ENCODE data around the gene DNAH2.
A peak's percentile ranks its signal among the peaks of the same experiment; 100 is the strongest.

DNAH2 gene

GRCh38 chr17:7674934-7675333, 42.6 kb upstream of the DNAH2 start:
- Histone ChIP-seq H4K20me1 (ENCODE audit: insufficient read depth, low read length) (0 out of 2 replicates have a peak, but pooled peaks cover 4% of the 10 kb centered on the region), H3K27ac (ENCODE audit: low read length) (no peak overlapping the region), H3K9ac (ENCODE audit: low read length) (no peak overlapping the region), H3K4me3 (ENCODE audit: low read length) (no peak overlapping the region), H3K27me3 (ENCODE audit: low read depth, low read length) (no peaks in the 10 kb centered on the region), H3K4me2 (ENCODE audit: low read length) (no peak overlapping the region), H3K36me3 (replicated peaks; ENCODE audit: low read depth, low read length) (peaks cover 31% of the 10 kb centered on the region), H3K79me2 (ENCODE audit: low read length) (peaks cover 7% of the 10 kb centered on the region), H3K4me1 (ENCODE audit: low read length) (no peaks in the 10 kb centered on the region), H3K9me3 (ENCODE audit: insufficient read depth, low read length) (no peaks in the 10 kb centered on the region), H2AFZ (ENCODE audit: low read depth, low read length) (no peak overlapping the region)
- no peak for TF ChIP-seq CTCF (IDR thresholded peaks at IDR 0.05; ENCODE audit: low read depth, low read length)
- TF ChIP-seq EZH2phosphoT487 (IDR thresholded peaks at IDR 0.05; ENCODE audit: low read depth): no peak

- no peaks in the 10 kb centered on the region for H3K9me3 ChIP-seq (ENCODE audit: insufficient read depth, low read length)
- 0 out of 2 replicates have a peak, but pooled peaks cover 7% of the 10 kb centered on the region for H4K20me1 ChIP-seq (ENCODE audit: insufficient read depth, low read length)
- no peaks in the 10 kb centered on the region for H3K4me1 ChIP-seq (ENCODE audit: low read length)
- peaks cover 20% of the 10 kb centered on the region for H3K79me2 ChIP-seq (ENCODE audit: low read length)
- H3K4me3 ChIP-seq (ENCODE audit: low read length): no peak overlapping the region
- no peak overlapping the region for H3K4me2 ChIP-seq (ENCODE audit: low read length)
- peaks cover 26% of the 10 kb centered on the region for H3K36me3 ChIP-seq (replicated peaks; ENCODE audit: low read depth, low read length)
- H3K27ac ChIP-seq (ENCODE audit: low read length): no peak overlapping the region
- H3K9ac ChIP-seq (ENCODE audit: low read length): no peak overlapping the region
- TF ChIP-seq CTCF (IDR thresholded peaks at IDR 0.05; ENCODE audit: low read depth, low read length): no peak
- no peak for TF ChIP-seq EZH2phosphoT487 (IDR thresholded peaks at IDR 0.05; ENCODE audit: low read depth)
- no peaks in the 10 kb centered on the region for H3K27me3 ChIP-seq (ENCODE audit: low read depth, low read length)
- no peak overlapping the region for H2AFZ ChIP-seq (ENCODE audit: low read depth, low read length)
Observed at GRCh38 chr17:7676533-7676932, 41.0 kb upstream of the DNAH2 start.

- H3K27ac ChIP-seq (ENCODE audit: low read length): no peak overlapping the region
- TF ChIP-seq EZH2phosphoT487 (IDR thresholded peaks at IDR 0.05; ENCODE audit: low read depth): no peak
- no peak for TF ChIP-seq CTCF (IDR thresholded peaks at IDR 0.05; ENCODE audit: low read depth, low read length)
- H3K4me2 ChIP-seq (ENCODE audit: low read length): no peak overlapping the region
- no peaks in the 10 kb centered on the region for H3K4me1 ChIP-seq (ENCODE audit: low read length)
- H3K9ac ChIP-seq (ENCODE audit: low read length): no peak overlapping the region
- H4K20me1 ChIP-seq (ENCODE audit: insufficient read depth, low read length): peaks cover 9% of the 10 kb centered on the region; the same call in 1 of the 2 replicates
- H3K36me3 ChIP-seq (replicated peaks; ENCODE audit: low read depth, low read length): peaks cover 28% of the 10 kb centered on the region
- H3K27me3 ChIP-seq (ENCODE audit: low read depth, low read length): no peaks in the 10 kb centered on the region
- peaks cover 28% of the 10 kb centered on the region for H3K79me2 ChIP-seq (ENCODE audit: low read length)
- H2AFZ ChIP-seq (ENCODE audit: low read depth, low read length): no peak overlapping the region
- no peak overlapping the region for H3K4me3 ChIP-seq (ENCODE audit: low read length)
- H3K9me3 ChIP-seq (ENCODE audit: insufficient read depth, low read length): no peaks in the 10 kb centered on the region
Observed at GRCh38 chr17:7677388-7678067, 40.0 kb upstream of the DNAH2 start.

GRCh38 chr17:7684851-7685532, 32.6 kb upstream of the DNAH2 start:
- Histone ChIP-seq H3K27me3 (ENCODE audit: low read depth, low read length) (no peaks in the 10 kb centered on the region), H3K9ac (ENCODE audit: low read length) (peak overlapping the region; percentile 100), H3K27ac (ENCODE audit: low read length) (no peak overlapping the region; the same call in 1 of the 2 replicates), H3K36me3 (replicated peaks; ENCODE audit: low read depth, low read length) (peaks cover 22% of the 10 kb centered on the region), H4K20me1 (ENCODE audit: insufficient read depth, low read length) (peaks cover 31% of the 10 kb centered on the region), H3K4me2 (ENCODE audit: low read length) (peak overlapping the region; percentile 93), H3K79me2 (ENCODE audit: low read length) (peaks cover 85% of the 10 kb centered on the region), H3K4me3 (ENCODE audit: low read length) (peak overlapping the region; percentile 100), H3K4me1 (ENCODE audit: low read length) (peaks cover 17% of the 10 kb centered on the region), H3K9me3 (ENCODE audit: insufficient read depth, low read length) (no peaks in the 10 kb centered on the region), H2AFZ (ENCODE audit: low read depth, low read length) (no peak overlapping the region)
- TF ChIP-seq EZH2phosphoT487 (IDR thresholded peaks at IDR 0.05; ENCODE audit: low read depth): no peak
- no peak for TF ChIP-seq CTCF (IDR thresholded peaks at IDR 0.05; ENCODE audit: low read depth, low read length)

Measured in OCI-LY3 (cell line).